ENCODE data around the gene C16orf95.

Gene C16orf95

GRCh38 chr16:87330646-87331045 is 13.5 kb upstream of the C16orf95 start:
- TF ChIP-seq POLR2A (IDR thresholded peaks at IDR 0.05; ENCODE audit: extremely low read depth, insufficient read length) (no peak), CTCF (IDR thresholded peaks at IDR 0.05; ENCODE audit: low read depth, low read length) (no peak)
- no peak for DNase-seq (ENCODE audit: low read depth)
- no peak overlapping the region for H3K4me3 ChIP-seq (ENCODE audit: low read depth, low read length)

- H3K4me3 ChIP-seq (ENCODE audit: low read depth, low read length) = no peak overlapping the region
- TF ChIP-seq CTCF (IDR thresholded peaks at IDR 0.05; ENCODE audit: low read depth, low read length) = no peak
- no peak for TF ChIP-seq POLR2A (IDR thresholded peaks at IDR 0.05; ENCODE audit: extremely low read depth, insufficient read length)
- TF ChIP-seq, protein P1, sequence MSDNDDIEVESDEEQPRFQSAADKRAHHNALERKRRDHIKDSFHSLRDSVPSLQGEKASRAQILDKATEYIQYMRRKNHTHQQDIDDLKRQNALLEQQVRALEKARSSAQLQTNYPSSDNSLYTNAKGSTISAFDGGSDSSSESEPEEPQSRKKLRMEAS (IDR thresholded peaks at IDR 0.05; ENCODE audit: low read depth, low read length) = no peak
- TF ChIP-seq MYC (IDR thresholded peaks at IDR 0.05; ENCODE audit: low read depth, low read length) = no peak
- no peak for DNase-seq (ENCODE audit: low read depth)
Observed at GRCh38 chr16:87330257-87330624, 13.0 kb upstream of the C16orf95 start.

DNA sequence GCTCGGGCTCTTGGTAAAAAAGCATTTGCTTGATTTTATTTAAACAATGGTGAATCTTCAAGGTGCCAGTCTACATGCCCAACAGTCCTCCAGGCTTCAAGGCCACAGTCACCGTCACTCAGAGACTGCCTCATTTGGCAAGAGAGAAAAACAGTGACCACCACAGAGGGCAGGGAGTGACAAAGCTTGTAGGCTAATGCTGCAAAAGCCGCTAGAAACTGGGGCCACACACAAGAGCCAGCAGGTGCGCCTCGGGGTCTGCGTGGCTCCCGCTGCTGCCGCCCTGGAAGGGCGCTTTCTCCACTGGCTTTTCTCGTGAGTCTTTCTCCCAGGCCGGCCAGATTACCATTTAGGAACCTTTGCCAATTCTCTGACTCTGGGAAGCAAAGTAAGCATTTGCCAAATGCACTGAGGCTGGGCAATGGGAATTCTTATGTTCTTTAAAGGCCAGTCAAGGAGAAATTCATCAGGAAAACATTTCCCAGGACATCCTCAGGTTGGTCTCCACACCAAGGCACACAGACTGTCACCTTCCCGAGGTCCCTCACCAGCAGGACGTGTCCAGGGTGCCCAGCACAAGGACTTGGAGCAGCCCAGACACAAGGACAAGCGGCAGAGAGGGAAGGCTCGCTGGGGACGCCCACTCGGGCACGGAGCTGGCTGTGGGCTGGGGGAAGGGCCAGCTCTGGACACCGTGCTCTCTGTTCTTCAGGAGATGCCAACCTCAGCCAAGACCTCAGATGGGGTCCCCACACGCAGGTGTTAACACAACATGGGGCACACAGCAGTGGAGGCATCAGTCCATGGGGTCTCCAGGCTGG is 12.5 kb upstream of the C16orf95 start:
- DNase-seq (ENCODE audit: low read depth) = no peak
- H3K4me3 ChIP-seq (ENCODE audit: low read depth, low read length) = no peak overlapping the region
- no peak for TF ChIP-seq POLR2A (IDR thresholded peaks at IDR 0.05; ENCODE audit: extremely low read depth, insufficient read length)
- no peak for TF ChIP-seq CTCF (IDR thresholded peaks at IDR 0.05; ENCODE audit: low read depth, low read length)
- TF ChIP-seq, protein P1 (IDR thresholded peaks at IDR 0.05; ENCODE audit: low read depth, low read length) = no peak
- no peak for TF ChIP-seq MYC (IDR thresholded peaks at IDR 0.05; ENCODE audit: low read depth, low read length)

- H3K4me3 ChIP-seq (ENCODE audit: low read depth, low read length) = no peak overlapping the region
- DNase-seq (ENCODE audit: low read depth) = no peak
- TF ChIP-seq, protein P1 (IDR thresholded peaks at IDR 0.05; ENCODE audit: low read depth, low read length) = no peak
- TF ChIP-seq CTCF (IDR thresholded peaks at IDR 0.05; ENCODE audit: low read depth, low read length) (no peak), POLR2A (IDR thresholded peaks at IDR 0.05; ENCODE audit: extremely low read depth, insufficient read length) (no peak), MYC (IDR thresholded peaks at IDR 0.05; ENCODE audit: low read depth, low read length) (no peak)
Observed at GRCh38 chr16:87328846-87329245, 11.7 kb upstream of the C16orf95 start.

DNA sequence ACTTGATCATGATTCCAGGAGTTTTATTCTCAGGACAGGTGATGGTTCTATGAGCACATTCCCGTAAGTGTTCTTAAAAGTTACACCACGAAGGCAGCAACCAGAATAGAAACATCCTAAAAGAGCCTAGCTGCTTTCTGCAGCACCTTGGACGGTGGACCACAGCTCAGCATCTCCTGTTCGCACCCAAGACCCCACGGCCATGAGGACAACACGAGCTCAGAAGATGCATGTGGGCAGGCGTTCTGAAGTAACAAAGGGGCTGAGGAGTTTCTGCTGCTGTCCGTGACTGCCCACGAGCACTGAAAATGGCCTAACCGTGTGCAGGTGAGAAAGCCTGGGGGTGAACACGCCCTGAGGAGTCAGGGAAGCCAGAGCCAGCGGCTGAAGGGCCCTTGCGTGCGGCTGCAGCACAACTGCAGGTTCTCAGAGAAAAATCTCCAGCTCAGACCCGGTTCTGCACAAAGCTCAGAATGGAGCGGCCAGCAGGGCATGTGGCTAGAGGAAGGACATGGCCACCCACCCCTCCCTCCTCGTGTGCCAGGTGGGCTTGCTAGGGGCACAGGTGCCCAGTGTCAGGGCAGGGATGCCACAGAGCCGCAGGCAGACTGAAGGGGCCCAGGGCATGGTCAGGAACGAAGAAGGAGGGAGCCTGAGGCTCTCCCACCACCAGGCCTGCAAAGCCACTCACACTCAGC is 10.8 kb upstream of the C16orf95 start:
- TF ChIP-seq CTCF (IDR thresholded peaks at IDR 0.05; ENCODE audit: low read depth, low read length) (no peak), MYC (IDR thresholded peaks at IDR 0.05; ENCODE audit: low read depth, low read length) (no peak), POLR2A (IDR thresholded peaks at IDR 0.05; ENCODE audit: extremely low read depth, insufficient read length) (no peak)
- TF ChIP-seq, protein P1 (IDR thresholded peaks at IDR 0.05; ENCODE audit: low read depth, low read length) = no peak
- no peak overlapping the region for H3K4me3 ChIP-seq (ENCODE audit: low read depth, low read length)
- DNase-seq (ENCODE audit: low read depth) = no peak
